DND-41 (cell line): ENCODE results near the gene WFIKKN2.

ENCODE experiments used
- ATAC-seq: fragments of 200-7000 bp; cut with Tn5 transposase; 3 replicates; pipeline ENCODE4 v1.9.1; 2021; ENCODE audit warnings: low read depth; ENCODE audit not compliant: insufficient read depth
- DNase-seq: peaks from one replicate; pipeline ENCODE4 v3.0.0-alpha.2; 2020
- H2AFZ ChIP-seq: 2 replicates; pipeline ENCODE4 v1.6.0; 2012; ENCODE audit warnings: low read depth, low read length
- H3K27ac ChIP-seq: 2 replicates; pipeline ENCODE4 v1.5.1; 2012; ENCODE audit warnings: low read length, inconsistent platforms
- H3K27me3 ChIP-seq: fragments of 200-600 bp; sonication (generic); 2 replicates; pipeline ENCODE4 v1.6.0; 2012; ENCODE audit warnings: low read length, mild to moderate bottlenecking, inconsistent platforms; ENCODE audit not compliant: insufficient read depth, poor library complexity
- H3K36me3 ChIP-seq: 2 replicates; pipeline ENCODE4 v1.5.1; 2012; ENCODE audit warnings: low read length, inconsistent platforms; ENCODE audit not compliant: insufficient read depth
- H3K4me1 ChIP-seq: 2 replicates; pipeline ENCODE4 v1.5.1; 2012; ENCODE audit warnings: mild to moderate bottlenecking, low read length; ENCODE audit not compliant: insufficient read depth
- H3K4me2 ChIP-seq: 2 replicates; pipeline ENCODE4 v1.6.0; 2012; ENCODE audit warnings: mild to moderate bottlenecking, moderate library complexity, low read length, inconsistent platforms; ENCODE audit not compliant: insufficient read depth
- H3K4me3 ChIP-seq, 2 experiments: fragments of 200-600 bp in 1 of 2; shearing (Covaris generic) in 1 of 2; 2 replicates each; pipeline ENCODE4 v1.5.1; 2012 to 2016; ENCODE audit warnings: inconsistent platforms in 2 of 2, low read length in 2 of 2, mild to moderate bottlenecking in 2 of 2, low read depth in 1 of 2, moderate library complexity in 1 of 2
- H3K79me2 ChIP-seq: 2 replicates; pipeline ENCODE4 v1.6.0; 2012; ENCODE audit warnings: low read length, inconsistent platforms; ENCODE audit not compliant: insufficient read depth
- H3K9ac ChIP-seq: 2 replicates; pipeline ENCODE4 v1.6.0; 2012; ENCODE audit warnings: low read depth, mild to moderate bottlenecking, inconsistent platforms, low read length, moderate library complexity
- H3K9me3 ChIP-seq: 2 replicates; pipeline ENCODE4 v1.5.1; 2012; ENCODE audit warnings: low read length, moderate library complexity, mild to moderate bottlenecking, inconsistent platforms; ENCODE audit not compliant: insufficient read depth, severe bottlenecking
- H4K20me1 ChIP-seq: 2 replicates; pipeline ENCODE4 v1.6.0; 2012; ENCODE audit warnings: low read length; ENCODE audit not compliant: insufficient read depth
- CTCF ChIP-seq: IDR thresholded peaks from 2 replicates; pipeline ENCODE4 v1.5.1; 2012; ENCODE audit warnings: borderline replicate concordance, low read length, moderate library complexity, mild to moderate bottlenecking; ENCODE audit not compliant: poor library complexity, severe bottlenecking; ENCODE audit errors: extremely low read depth
- EZH2 ChIP-seq: IDR thresholded peaks from 3 replicates; pipeline ENCODE4 v1.6.1; 2012; ENCODE audit warnings: borderline replicate concordance, low read depth, mild to moderate bottlenecking, moderate library complexity, low read length, inconsistent platforms; ENCODE audit not compliant: severe bottlenecking

WFIKKN2 gene

DNA sequence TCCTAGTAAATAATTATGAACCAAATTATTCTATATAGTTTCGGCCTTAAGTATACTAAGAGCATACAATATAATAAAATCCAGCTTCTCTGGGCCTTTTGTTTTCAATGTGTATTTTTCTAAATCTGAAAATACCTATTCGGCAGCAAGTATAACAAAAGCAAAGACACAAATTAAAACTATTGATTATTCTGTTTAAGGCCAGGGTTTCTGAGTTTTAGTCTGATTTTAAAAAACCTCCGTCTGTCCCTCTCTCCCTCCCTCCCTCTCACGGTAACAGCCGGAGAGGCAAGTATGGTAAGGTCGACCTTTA, 29.3 kb downstream of the WFIKKN2 start:
- Histone ChIP-seq H3K27ac (peak overlapping the region; percentile 74), H3K9me3 (no peaks in the 10 kb centered on the region), H3K79me2 (peaks cover 30% of the 10 kb centered on the region)

DNA sequence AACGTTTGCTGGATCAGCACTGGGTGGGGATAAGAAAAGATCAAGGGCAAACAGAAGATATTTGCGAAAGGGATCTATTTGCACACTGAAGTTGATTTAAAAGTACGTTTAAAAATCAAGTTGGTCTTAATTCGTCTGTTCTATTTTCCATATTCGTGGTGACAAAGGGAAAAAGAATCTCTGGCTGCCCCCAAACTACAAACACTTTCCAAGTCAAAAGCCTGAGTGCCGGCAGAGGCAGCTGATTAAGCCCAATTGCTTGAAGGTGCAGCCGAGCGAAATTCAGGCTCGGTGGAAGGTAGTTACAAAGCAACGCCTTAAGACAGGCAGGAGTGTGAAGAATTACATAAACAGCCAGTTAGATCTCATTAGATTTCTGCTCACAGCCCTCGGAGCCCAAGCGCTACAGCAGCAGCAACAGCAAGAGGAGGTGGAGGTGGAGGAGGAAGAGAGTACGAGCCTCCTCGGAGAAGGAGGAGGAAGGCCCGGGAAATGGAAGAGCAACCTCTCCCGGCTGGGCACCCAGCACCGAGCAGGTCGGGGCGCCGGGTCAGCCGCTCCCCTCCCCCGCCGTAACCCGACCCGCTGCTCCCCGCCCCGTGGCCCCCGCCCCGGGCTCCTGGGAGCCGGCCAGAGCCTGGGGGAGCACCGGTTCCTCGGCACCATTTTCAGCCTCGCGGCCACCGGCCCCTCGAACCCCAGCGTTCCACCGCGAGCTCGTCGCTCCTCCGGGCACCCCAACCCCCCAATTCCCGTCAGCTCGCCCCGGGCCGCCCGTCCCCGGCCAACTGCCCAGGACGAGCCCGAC, 29.9 kb downstream of the WFIKKN2 start:
- peaks cover 36% of the 10 kb centered on the region for H3K4me1 ChIP-seq
- no peak for TF ChIP-seq CTCF
- no peak for TF ChIP-seq EZH2
- H3K27ac ChIP-seq = peak overlapping the region; percentile 74
- H3K27me3 ChIP-seq = no peaks in the 10 kb centered on the region
- peak overlapping the region; percentile 87 for H3K9ac ChIP-seq
- H3K4me2 ChIP-seq = peak overlapping the region; percentile 85
- peaks cover 12% of the 10 kb centered on the region; the same call in 1 of the 2 replicates for H4K20me1 ChIP-seq
- DNase-seq = peak; percentile 51
- H3K79me2 ChIP-seq = peaks cover 30% of the 10 kb centered on the region
- H3K36me3 ChIP-seq = peaks cover 11% of the 10 kb centered on the region
- peak overlapping the region; percentile 62 for H2AFZ ChIP-seq
- peak overlapping the region; percentile 40 to 73 for H3K4me3 ChIP-seq
- 0 out of 3 replicates have a peak, but pooled peaks have one; percentile 2 for ATAC-seq
- H3K9me3 ChIP-seq = no peaks in the 10 kb centered on the region

More for the DNA sequence above, 29.3 kb downstream of the WFIKKN2 start:
- no peak for DNase-seq
- H3K4me1 ChIP-seq = peaks cover 36% of the 10 kb centered on the region
- no peaks in the 10 kb centered on the region for H3K27me3 ChIP-seq
- peaks cover 11% of the 10 kb centered on the region for H3K36me3 ChIP-seq
- ATAC-seq = no peak
- H2AFZ ChIP-seq = peak overlapping the region; percentile 62
- H4K20me1 ChIP-seq = peaks cover 12% of the 10 kb centered on the region; the same call in 1 of the 2 replicates
- peak overlapping the region; percentile 40 to 73 for H3K4me3 ChIP-seq
- H3K9ac ChIP-seq = peak overlapping the region; percentile 87
- no peak for TF ChIP-seq CTCF
- peak overlapping the region; percentile 85 for H3K4me2 ChIP-seq

GRCh38 chr17:50865868-50866260, 30.5 kb downstream of the WFIKKN2 start:
- Histone ChIP-seq H3K4me3 (peak overlapping the region; percentile 40 to 73; a peak in 3 of 4 replicates), H3K9me3 (no peaks in the 10 kb centered on the region), H2AFZ (peak overlapping the region; percentile 62), H3K27ac (peak overlapping the region; percentile 74), H4K20me1 (peaks cover 12% of the 10 kb centered on the region; the same call in 1 of the 2 replicates), H3K9ac (peak overlapping the region; percentile 87), H3K4me1 (peaks cover 42% of the 10 kb centered on the region), H3K4me2 (peak overlapping the region; percentile 85), H3K36me3 (peaks cover 11% of the 10 kb centered on the region), H3K79me2 (peaks cover 30% of the 10 kb centered on the region), H3K27me3 (no peaks in the 10 kb centered on the region)
- TF ChIP-seq CTCF = no peak
- TF ChIP-seq EZH2 = no peak
- no peak for DNase-seq
- ATAC-seq = no peak; the same call in 2 of the 3 replicates
